HG03558 (cell line): Measurements from ENCODE around the gene PEAK1.
"Not testable (repeated sequence)": the region's sequence is repeated elsewhere in the genome, so short reads cannot be mapped to it uniquely, and the experiment has no call there.

ENCODE experiments used
- ATAC-seq: cut with Tn5 transposase; IDR thresholded peaks from one replicate; pipeline ENCODE4 v1.9.1; 2021; ENCODE audit warnings: moderate number of reproducible peaks; ENCODE audit not compliant: unreplicated experiment; ENCODE audit errors: extremely low read depth

PEAK1 gene

GRCh38 chr15:77156000-77156399, 263.9 kb downstream of the PEAK1 start:
- not testable (repeated sequence) for ATAC-seq

GRCh38 chr15:77148191-77148590, 271.7 kb downstream of the PEAK1 start:
- no peak for ATAC-seq

GRCh38 chr15:77145370-77145769, 274.5 kb downstream of the PEAK1 start:
- ATAC-seq: no peak

- no peak for ATAC-seq
These were observed 275.3 kb downstream of the PEAK1 start for GRCh38 chr15:77144492-77145070.

GRCh38 chr15:77144026-77144425, 275.9 kb downstream of the PEAK1 start:
- ATAC-seq: no peak

- ATAC-seq: no peak
These were observed 276.3 kb downstream of the PEAK1 start for GRCh38 chr15:77143616-77144015.

GRCh38 chr15:77143191-77143590, 276.7 kb downstream of the PEAK1 start:
- no peak for ATAC-seq

GRCh38 chr15:77140220-77140619, 279.7 kb downstream of the PEAK1 start:
- ATAC-seq: no peak

- ATAC-seq: no peak
These were observed 280.6 kb downstream of the PEAK1 start for GRCh38 chr15:77139312-77139711.

- ATAC-seq: no peak
These were observed 281.8 kb downstream of the PEAK1 start for GRCh38 chr15:77138167-77138522.

- no peak for ATAC-seq
These were observed 284.7 kb downstream of the PEAK1 start for GRCh38 chr15:77135181-77135580.

GRCh38 chr15:77130315-77130930, 289.5 kb downstream of the PEAK1 start:
- no peak for ATAC-seq

- ATAC-seq: no peak
These were observed 292.3 kb downstream of the PEAK1 start for GRCh38 chr15:77127626-77128025.

- no peak for ATAC-seq
These were observed 293.2 kb downstream of the PEAK1 start for GRCh38 chr15:77126529-77127326.

- no peak for ATAC-seq
These were observed 296.1 kb downstream of the PEAK1 start for GRCh38 chr15:77123854-77124253.

- ATAC-seq: no peak
These were observed 297.3 kb downstream of the PEAK1 start for GRCh38 chr15:77122576-77122975.

GRCh38 chr15:77121599-77121998, 298.3 kb downstream of the PEAK1 start:
- no peak for ATAC-seq

- no peak for ATAC-seq
These were observed 299.3 kb downstream of the PEAK1 start for GRCh38 chr15:77120576-77120975.

- no peak for ATAC-seq
These were observed 300.5 kb downstream of the PEAK1 start for GRCh38 chr15:77119446-77119845.

- ATAC-seq: no peak
These were observed 301.0 kb downstream of the PEAK1 start for GRCh38 chr15:77118882-77119321.

- no peak for ATAC-seq
These were observed 304.7 kb downstream of the PEAK1 start for GRCh38 chr15:77115179-77115578.
